GM12875 (cell line): ENCODE results near the gene NNAT.
"Not testable (repeated sequence)": the region's sequence is repeated elsewhere in the genome, so short reads cannot be mapped to it uniquely, and the experiment has no call there.

Source experiments
- H3K4me3 ChIP-seq: one replicate; pipeline ENCODE4 v1.5.1; 2011; ENCODE audit warnings: low read depth, low read length, control low read depth
- CTCF ChIP-seq: IDR thresholded peaks from 2 replicates; pipeline ENCODE4 v1.5.1; 2011; ENCODE audit warnings: low read depth, mild to moderate bottlenecking, control low read depth, inconsistent platforms, low read length, moderate library complexity, borderline replicate concordance; ENCODE audit not compliant: insufficient read depth

The NNAT gene

GRCh38 chr20:37544386-37544785 lies 23.3 kb downstream of the NNAT start:
- no peak overlapping the region for H3K4me3 ChIP-seq
- TF ChIP-seq CTCF, result no peak

- no peak overlapping the region for H3K4me3 ChIP-seq
- TF ChIP-seq CTCF, result no peak
Measured at GRCh38 chr20:37545516-37545915, 24.5 kb downstream of the NNAT start.

- H3K4me3 ChIP-seq, result no peak overlapping the region
- no peak for TF ChIP-seq CTCF
Measured at GRCh38 chr20:37547912-37548311, 26.9 kb downstream of the NNAT start.

- H3K4me3 ChIP-seq, result not testable (repeated sequence)
Measured at GRCh38 chr20:37550101-37550920, 29.3 kb downstream of the NNAT start.

GRCh38 chr20:37551660-37552059 lies 30.6 kb downstream of the NNAT start:
- not testable (repeated sequence) for H3K4me3 ChIP-seq

- TF ChIP-seq CTCF, result no peak
Measured at GRCh38 chr20:37552415-37552814, 31.4 kb downstream of the NNAT start.

GRCh38 chr20:37554721-37555298 lies 33.8 kb downstream of the NNAT start:
- not testable (repeated sequence) for H3K4me3 ChIP-seq

More at GRCh38 chr20:37552415-37552814, 31.4 kb downstream of the NNAT start:
- H3K4me3 ChIP-seq, result no peak overlapping the region

GRCh38 chr20:37556538-37556937 lies 35.5 kb downstream of the NNAT start:
- no peak for TF ChIP-seq CTCF
- no peak overlapping the region for H3K4me3 ChIP-seq
